Stimulated activated CD8-positive, alpha-beta memory T cell treated with anti-CD3 and anti-CD28 coated beads, Interleukin-7, amount 100 ng/mL, for 24 hours (primary cell): Measurements from ENCODE around the gene PRR35.

Experiments
- DNase-seq: peaks from one replicate; pipeline ENCODE4 v3.0.0-alpha.2; 2020; ENCODE audit warnings: low read depth

Gene PRR35

GRCh38 chr16:564690-565418 lies 4.7 kb downstream of the PRR35 start:
- no peak for DNase-seq

GRCh38 chr16:565419-566330 lies 5.5 kb downstream of the PRR35 start:
- no peak for DNase-seq

- DNase-seq = no peak
Observed at GRCh38 chr16:566475-567372, 6.5 kb downstream of the PRR35 start, which contains the start of gene NHLRC4. Gene NHLRC4, plus strand, starts transcription at chr16:567005. Its CDS starts 1,043 bp downstream, at chr16:568048.

GRCh38 chr16:567373-568256 lies 7.4 kb downstream of the PRR35 start:
- DNase-seq = no peak

- DNase-seq = no peak
Observed at GRCh38 chr16:568401-569258, 8.4 kb downstream of the PRR35 start.

GRCh38 chr16:569445-570254 lies 9.5 kb downstream of the PRR35 start, which contains the start of gene PIGQ:
Gene PIGQ, plus strand, starts transcription at chr16:569968. Its CDS starts 4,107 bp downstream, at chr16:574075.
- no peak for DNase-seq

GRCh38 chr16:572865-573650 lies 12.9 kb downstream of the PRR35 start:
- DNase-seq = no peak

- DNase-seq = no peak
Observed at GRCh38 chr16:574021-574760, 14.0 kb downstream of the PRR35 start.

- DNase-seq = no peak
Observed at GRCh38 chr16:575354-576196, 15.4 kb downstream of the PRR35 start.

- no peak for DNase-seq
Observed at GRCh38 chr16:576197-576822, 16.1 kb downstream of the PRR35 start.

GRCh38 chr16:576823-577201 lies 16.6 kb downstream of the PRR35 start:
- DNase-seq = no peak

- DNase-seq = no peak
Observed at GRCh38 chr16:577796-578195, 17.6 kb downstream of the PRR35 start.

- no peak for DNase-seq
Observed at GRCh38 chr16:578232-578869, 18.2 kb downstream of the PRR35 start.

GRCh38 chr16:578870-579405 lies 18.7 kb downstream of the PRR35 start:
- peak; percentile 37 for DNase-seq
